Measurements from ENCODE around the gene RORC. TPM values are rescaled to one million over a fixed set of nuclear protein-coding genes. Genes with fewer than 3 reads are reported as not detected.
"Not testable (repeated sequence)": the region's sequence is repeated elsewhere in the genome, so short reads cannot be mapped to it uniquely, and the experiment has no call there.

Gene RORC
- 2.1 and 3.9 TPM in 2 replicates for total RNA-seq

DNA sequence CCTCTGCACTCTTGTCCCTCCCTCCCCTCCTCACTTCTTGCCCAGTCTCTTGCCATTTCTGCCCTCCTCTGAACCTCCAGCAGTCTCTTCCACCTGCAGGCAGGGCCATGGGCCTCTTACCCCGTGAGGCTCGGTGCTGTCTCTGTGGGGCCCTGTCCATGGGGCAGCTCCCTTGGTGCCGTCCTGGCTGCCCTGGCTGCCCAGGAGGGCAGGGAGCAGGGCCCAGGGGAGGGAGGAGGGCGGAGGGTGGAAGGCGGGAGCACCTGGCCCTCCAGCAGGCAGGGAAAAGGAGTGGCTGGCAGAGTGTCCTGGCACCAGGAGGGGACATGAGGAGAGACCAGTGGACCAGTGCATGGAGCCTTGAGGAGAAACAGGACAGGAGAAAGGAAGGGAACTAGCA lies at the start of gene RORC:
Gene RORC, minus strand, starts transcription at position 198 of the 400 bp plus-strand sequence. Its CDS starts 38 bp downstream, at position 160.
- DNase-seq (ENCODE audit: low read depth) = no peak

DNA sequence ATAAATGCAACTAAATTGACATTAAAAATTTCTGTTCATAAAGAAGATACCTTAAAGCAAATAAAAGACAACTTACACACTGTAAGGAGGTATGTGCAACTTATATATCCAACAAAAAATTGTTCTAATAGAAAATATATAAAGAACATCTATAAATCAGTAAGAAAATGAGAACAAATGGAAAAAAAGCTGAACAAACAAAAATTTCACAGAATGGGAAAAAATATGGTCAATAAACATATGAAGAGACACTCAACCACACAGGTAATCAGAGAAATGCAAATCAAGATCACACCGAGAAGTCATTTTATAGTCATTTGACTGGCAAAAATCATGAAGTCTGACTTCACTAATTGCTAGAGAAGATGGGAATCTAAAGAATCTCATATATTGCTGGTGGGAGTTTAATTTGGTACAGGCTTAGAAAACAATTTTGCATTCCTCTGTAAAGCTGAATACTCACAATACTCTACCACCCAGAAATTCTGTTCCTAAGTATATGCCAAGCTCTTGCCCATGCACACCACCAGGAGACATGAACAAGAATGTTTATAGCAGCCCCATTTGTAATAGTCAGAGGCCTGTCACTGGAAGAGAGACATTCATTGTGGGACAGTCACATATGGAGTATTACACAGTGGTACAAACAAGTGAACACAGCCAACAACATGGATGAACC lies 44.0 kb upstream of the RORC start:
- no peak for DNase-seq (ENCODE audit: low read depth)

DNA sequence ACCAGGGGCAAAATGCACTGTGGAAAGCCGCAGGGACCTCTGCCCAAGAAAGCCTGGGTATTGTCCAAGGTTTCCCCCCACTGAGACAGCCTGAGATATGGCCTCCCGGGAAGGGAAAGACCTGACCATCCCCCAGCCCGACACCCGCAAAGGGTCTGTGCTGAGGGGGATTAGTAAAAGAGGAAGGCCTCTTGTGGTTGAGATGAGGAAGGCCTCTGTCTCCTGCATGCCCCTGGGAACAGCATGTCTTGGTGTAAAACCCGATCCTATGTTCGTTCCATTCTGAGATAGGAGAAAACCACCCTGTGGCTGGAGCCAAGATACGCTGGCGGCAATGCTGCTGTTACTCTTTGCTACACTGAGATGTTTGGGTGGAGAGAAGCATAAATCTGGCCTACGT lies 41.2 kb upstream of the RORC start:
- DNase-seq (ENCODE audit: low read depth) = not testable (repeated sequence)

DNA sequence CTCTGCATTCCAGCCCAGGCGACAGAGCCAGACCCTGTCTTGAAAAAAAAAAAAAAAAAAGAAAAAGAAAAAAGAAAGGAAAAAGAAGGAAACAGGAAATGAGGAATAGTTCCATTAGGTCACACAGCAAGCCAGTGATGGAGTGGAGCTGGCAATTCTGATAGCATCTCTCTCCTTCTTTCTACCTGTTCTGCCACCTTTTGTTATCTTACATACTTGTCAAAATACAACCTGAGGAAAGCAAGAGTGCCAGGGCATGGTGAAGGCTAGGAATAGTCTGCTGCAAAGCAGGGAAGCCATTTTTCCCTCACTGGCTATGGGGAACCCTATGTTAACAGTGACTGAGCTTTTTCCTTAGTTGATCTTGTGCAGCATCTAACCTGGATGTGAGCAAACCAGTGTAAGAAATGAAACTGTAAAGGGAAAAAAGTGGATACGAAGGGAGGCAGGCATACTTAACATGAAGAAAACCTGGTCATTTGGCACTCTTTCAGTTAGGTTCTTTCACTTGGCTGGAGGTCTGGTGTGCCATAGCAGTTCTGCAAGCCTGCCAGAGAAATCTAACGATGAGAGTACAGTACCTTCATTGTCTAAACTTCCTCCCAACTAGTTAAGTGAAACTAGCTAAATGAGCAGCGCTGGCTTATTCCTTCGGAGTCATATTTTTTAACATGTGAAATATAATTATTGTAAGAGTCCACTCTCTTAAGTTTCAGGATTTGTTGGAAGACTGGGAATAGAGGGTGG lies 39.9 kb upstream of the RORC start:
- no peak for DNase-seq (ENCODE audit: low read depth)

DNA sequence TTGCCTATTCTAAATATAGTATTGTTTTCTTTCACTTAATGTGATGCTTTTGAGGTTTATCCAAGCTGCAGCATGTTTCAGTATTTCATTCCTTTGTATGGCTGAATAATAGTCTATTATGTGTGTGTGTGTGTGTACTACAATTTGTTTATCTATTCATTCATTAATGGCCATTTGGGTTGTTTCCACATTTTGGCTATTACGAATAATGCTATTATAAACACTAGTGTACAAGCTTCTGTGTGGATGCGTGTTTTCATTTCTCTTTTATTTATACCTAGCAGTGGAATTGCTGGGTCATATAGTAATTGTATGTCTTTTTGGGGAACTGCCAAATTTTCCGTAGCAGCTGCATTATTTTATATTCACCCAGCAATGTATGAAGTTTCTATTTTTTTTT lies 36.9 kb upstream of the RORC start:
- no peak for DNase-seq (ENCODE audit: low read depth)

DNA sequence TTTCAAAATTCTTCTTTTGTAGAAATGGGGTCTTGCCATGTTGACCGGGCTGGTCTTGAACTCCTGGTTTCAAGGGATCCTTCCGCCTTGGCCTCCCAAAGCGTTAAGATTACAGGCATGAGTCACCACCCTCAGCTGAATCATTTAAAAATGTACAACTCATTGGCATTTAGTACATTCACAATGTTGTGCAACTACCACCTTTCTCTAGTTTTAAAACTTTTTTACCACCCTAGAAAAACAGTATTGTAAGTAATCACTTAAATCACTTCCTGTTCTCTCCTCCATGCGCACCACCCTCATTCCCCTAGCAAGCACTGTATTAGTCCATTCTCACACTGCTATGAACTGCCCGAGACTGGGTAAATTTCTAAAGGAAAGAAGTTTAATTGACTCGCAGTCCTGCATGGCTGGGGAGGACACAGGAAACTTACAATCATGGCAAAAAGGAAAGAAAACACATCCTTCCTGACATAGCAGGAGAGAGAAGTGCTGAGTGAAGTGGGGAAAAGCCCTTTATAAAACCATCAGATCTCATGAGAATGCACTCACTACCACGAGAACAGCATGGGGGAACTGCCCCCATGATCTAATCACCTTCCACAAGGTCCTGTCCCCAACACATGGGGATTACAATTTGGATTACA lies 36.3 kb upstream of the RORC start:
- DNase-seq (ENCODE audit: low read depth) = peak; percentile 90

DNA sequence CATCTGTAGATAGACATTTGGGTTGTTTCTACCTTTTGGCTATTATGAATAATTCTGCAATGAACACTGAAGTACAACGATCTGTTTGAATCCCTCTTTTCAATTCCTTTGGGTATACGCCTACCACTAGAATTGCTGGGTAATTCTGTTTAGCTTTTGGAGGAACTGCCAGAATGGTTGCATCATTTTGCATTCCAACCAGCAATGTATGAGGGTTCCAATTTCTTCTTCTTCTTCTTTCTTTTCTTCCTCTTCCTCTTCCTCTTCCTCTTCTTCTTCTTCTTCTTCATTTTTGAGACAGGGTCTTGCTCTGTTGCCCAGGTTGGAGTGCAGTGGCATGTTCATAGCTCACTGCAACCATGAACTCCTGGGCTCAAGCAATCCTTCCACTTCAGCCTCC lies 35.7 kb upstream of the RORC start:
- DNase-seq (ENCODE audit: low read depth) = no peak

- no peak for DNase-seq (ENCODE audit: low read depth)
Observed at GRCh38 chr1:151864411-151864810, 32.8 kb upstream of the RORC start.

GRCh38 chr1:151862604-151863003 lies 31.0 kb upstream of the RORC start:
- peak; percentile 41 for DNase-seq (ENCODE audit: low read depth)

DNA sequence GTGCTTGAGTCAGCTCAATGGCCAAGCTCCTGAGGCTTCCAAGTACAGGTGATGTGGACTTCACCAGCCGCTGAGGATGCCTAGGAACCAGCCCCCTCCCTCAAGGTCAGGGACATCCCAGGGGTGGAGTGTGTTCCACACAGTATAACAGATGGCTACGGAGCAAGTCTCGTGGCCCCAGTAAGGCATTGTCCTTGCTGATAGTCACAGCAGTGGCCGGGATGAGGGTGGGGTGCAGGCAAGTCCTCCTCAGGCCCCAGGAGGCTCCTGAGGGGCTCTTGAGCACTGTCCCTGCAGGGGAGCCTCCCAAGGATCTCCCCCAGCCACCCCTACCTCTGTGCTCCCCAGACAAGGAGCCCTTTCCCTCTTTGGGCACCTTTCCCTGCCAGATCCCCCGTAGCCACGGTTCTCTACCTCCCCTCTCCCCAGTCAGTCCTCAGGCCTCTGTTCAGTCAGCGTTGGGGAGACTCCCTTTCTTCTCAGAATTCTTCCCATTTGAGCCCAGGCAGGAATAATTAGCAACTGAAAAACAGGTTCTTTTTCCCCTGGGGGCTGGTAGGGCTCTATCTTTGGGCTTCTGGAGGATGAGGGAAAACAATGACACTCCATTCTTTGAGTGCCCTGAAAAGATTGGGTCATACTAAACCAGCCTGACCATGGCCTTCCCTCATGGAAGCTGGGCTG lies 29.0 kb upstream of the RORC start:
- DNase-seq (ENCODE audit: low read depth) = no peak

GRCh38 chr1:151859891-151860293 lies 28.3 kb upstream of the RORC start:
- DNase-seq (ENCODE audit: low read depth) = no peak

DNA sequence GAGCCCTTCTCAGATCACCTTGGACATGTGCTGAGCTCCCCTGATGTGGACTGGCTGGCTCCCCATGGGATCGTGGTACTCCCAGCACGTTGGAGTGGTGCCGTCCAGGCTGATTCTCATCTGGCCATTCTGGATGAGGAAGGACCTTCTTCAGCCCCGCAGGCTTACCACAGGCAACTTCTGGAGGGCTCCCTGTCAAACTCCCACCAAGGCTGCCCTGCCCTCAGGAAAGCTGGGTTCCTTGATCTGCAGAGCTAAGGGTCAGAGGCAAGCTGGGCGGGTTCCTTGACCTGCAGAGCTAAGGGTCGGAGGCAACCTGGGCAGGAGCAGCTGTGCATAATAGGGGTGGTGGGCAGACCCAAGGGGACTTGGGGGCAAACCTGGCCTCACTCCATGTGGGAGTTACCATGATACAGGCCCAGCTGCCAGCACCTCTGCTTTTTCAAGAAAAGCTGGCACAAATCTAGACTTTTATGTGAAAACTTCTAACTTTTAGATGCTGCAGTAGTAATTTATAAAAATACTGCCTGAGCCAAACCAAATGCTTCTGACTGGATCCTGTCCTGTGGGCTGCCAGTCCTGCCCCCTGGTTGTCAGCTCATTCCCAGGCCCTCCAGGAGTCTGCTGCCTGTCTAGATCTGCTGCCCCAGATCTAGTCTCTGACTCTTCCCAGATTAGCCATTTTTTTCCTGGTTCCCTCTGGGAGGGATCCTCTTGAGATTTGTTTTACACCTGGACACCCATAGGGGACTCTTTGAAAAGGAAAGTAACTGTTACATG lies 27.5 kb upstream of the RORC start:
- no peak for DNase-seq (ENCODE audit: low read depth)

- no peak for DNase-seq (ENCODE audit: low read depth)
Observed at GRCh38 chr1:151858030-151858746, 26.6 kb upstream of the RORC start.

DNA sequence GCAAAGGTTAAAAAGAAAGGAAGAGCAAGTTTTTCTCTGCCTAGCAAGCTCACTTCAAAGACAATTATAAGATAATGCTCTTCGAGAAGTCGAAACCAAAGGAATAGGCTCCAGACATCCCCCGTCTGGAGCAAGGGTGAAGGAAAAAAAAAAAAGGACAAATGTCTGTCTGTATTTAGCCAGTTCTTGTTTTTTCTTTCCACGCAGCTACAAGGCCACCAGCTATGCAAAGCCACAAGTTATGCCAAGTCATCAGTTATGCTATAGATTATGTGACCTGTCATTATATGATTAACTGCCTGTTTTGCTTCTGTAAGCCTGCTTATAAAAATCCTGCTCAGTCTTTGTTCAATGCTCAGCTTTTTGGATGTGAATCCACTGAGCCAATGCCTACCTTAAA lies 24.3 kb upstream of the RORC start:
- DNase-seq (ENCODE audit: low read depth) = no peak

DNA sequence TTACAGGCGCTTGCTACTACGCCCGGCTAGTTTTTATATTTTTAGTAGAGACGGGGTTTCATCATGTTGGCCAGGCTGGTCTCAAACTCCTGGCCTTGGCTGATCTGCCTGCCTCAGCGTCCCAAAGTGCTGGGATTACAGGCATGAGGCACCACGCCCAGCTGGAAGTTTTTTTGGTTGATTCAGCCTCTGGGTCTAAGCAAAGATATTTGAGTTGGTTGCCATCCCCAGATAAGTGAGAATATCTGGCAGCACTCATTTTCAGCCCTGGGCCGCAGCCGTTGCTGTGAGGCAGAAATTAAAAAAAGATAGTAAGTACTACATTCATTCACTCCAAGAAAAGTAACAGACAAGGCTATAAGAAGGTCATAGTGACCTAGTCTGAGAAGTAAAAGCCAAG lies 23.9 kb upstream of the RORC start:
- DNase-seq (ENCODE audit: low read depth) = not testable (repeated sequence)

DNA sequence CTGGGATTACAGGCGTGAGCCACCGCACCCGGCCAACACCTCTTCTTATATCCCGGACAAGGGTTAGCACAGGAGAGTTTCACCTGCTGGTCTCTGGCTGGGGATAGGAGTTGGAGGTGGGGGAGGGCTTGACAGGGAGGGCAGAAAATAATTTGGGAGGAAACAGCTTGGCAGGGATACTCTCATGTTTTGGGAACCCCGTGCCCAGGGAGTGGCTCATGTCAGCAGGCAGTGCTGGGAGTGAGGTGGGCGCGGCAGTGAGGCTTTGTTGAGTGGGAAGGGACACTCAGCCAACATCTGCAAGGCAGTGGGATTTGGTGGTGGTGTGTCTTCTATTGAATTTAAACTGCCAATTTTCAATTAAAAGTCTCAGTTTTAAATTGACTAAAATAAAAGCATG lies 23.1 kb upstream of the RORC start:
- DNase-seq (ENCODE audit: low read depth) = no peak

GRCh38 chr1:151853411-151853943 lies 21.9 kb upstream of the RORC start, which contains the start of gene THEM5:
THEM5 (minus strand) TSS chr1:151853712; CDS start chr1:151853565, 147 bp downstream.
- no peak for DNase-seq (ENCODE audit: low read depth)

- DNase-seq (ENCODE audit: low read depth) = no peak
Observed at GRCh38 chr1:151852733-151853132, 21.1 kb upstream of the RORC start.

DNA sequence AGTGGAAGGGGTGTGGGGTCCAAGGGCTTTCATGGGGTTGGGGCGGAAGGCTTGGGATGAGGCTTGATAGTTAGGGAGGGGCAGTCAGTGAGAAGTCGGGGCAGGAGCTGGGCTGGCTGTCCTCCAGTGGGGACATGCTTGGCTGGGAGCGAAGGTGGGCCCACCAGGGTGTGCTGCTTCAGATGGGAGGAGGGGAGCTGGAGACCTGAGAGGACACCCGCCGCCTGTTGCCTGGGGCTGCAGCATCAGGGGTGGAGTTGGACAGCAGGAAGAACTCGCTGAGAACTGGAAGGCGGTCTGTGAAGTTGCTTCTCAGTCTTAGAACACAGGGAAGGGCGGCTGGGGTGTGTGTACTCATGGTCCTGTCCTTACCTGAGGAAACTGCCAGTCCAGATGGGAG lies 20.3 kb upstream of the RORC start:
- DNase-seq (ENCODE audit: low read depth) = no peak

- DNase-seq (ENCODE audit: low read depth) = no peak
Observed at GRCh38 chr1:151849871-151850270, 18.3 kb upstream of the RORC start.

DNA sequence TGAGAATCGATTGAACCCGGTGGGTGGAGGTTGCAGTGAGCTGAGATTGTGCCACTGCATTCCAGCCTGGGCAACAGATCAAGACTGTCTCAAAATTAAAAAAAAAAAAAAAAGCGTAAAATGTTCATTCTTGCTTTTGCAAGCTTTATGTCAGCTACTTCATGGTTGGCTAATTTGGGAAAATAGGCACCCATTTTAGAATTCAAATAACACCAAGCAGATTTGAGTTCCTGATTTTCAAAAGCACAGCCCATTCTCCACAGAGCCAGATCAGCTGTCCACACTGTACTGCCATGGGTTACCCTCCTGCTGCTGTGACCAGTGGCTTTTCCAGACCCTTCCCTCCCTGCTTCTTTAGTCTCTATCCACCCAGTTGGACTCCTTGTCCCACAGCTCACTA lies 17.5 kb upstream of the RORC start:
- DNase-seq (ENCODE audit: low read depth) = no peak

Data from renal cortical epithelial cell (primary cell).